COLO668 (cell line): Measurements from ENCODE around the gene SPNS3.

ENCODE experiments used
- DNase-seq: peaks from one replicate; lab custom pipeline; 2025; ENCODE audit not compliant: unreplicated experiment; lab: John Stamatoyannopoulos, UW

The SPNS3 gene

DNA sequence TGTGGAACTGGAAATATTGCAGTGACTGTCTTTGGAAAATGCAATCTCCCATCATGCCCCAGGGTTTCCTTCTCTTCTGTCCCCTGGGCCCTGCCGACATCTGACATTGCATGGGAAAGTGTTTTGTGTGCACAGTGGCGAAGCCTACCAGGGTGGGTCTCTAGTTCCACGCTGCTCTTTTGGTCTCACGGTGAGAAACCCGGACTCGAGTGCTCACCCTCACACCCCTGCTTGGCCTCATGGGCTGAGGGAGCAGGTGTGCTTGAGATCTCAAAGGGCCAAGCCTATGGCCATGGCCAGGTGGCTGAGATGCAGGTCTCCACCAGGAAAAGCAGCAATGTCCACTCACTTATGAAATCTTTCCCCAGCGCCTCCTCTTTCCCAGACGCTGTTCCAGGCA is 32.0 kb downstream of the SPNS3 start:
- no peak for DNase-seq

DNA sequence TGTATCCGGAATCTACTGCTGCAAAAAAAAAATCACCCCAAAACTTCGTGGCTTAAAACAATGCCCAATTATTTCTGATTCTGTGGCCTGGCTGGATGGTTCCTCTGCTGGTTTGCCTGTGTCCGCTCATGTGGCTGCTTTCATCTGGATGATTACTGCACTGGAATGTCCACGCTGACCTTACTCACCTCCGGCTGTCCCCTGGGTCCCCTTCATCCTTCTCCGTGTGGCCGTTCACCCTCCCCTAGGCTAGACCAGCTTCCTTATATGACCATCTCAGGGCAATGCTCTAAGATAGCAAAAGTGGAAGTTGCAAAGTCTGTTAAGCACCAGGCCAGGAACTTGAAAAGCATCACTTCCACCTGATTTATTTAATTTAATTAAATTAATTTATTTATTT is 33.5 kb downstream of the SPNS3 start:
- no peak for DNase-seq

DNA sequence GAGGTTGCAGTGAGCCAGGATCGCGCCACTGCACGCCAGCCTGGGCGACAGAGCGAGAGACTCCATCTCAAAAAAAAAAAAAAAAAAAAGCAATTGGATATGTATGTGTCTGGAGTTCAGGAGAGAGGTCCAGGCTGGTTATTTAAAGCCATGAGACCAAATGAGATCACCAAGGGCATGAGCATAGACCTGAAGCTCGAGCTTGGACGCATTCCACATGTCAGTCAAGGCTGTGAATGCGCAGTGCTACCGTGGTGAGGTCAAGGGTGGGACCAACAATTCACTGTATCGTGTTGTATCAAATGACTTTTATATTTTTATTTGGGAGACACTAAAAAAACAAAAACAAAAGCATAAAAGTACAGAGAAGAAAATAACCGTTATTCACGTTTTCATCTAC is 35.8 kb downstream of the SPNS3 start:
- DNase-seq = no peak

DNA sequence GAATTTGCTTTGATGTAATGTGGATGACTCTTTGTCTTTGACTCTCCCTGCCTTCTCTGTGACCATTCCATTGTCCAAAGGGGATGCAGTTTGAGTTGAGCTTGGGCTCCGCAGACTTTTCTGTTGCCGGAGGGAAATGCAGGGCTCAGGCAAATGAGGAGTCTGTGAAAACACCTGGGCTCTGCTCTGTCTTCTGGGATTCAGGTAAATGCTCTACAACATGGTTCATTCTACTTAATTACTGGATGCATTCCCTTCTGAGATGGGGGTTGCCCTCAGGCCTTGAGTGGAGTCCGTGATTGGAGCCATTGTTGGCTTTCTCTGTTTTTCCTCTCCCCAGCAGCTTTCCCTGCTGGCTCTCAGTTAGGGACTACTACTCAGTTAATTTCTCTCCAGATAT is 38.5 kb downstream of the SPNS3 start:
- DNase-seq = no peak

DNA sequence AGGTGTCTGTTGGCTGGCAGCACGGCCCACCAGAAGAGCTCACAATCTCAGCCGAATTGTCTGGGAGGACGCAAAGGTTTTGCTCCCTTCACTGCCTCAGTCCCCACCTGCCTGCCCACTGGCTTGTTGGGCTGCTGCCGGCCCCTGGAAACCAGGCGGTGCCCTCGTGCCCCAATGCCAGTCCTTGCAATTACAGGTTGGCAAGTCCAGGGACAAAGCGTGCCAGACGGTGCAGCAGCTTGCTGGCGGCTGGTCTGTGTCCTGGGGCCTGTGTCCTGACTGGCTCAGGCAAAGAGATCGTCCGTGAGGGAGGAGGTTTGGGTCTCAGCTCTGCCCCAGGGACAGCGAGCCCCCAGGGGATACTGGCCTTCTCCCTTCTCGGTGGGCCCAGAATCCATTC is 40.4 kb downstream of the SPNS3 start:
- no peak for DNase-seq

DNA sequence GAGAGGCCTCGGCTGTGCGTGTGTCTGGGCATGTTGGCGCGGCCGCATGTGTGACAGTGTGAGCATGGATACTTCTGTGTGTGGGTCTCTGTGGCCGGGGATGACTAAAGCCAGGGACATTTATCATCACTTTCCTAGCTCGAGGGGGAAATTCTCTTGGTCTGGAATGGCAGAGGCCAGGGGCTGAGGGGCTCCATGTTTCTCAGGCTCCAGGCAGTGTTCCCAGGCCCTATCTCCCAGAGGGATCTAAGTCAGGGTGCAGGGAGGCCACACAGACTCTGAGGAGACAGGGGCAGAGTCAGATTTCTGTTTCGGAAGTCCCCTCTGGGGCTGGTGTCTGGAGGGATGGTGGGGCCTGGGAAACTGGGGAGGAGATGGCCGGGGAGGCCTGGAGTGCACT is 41.3 kb downstream of the SPNS3 start:
- no peak for DNase-seq

DNA sequence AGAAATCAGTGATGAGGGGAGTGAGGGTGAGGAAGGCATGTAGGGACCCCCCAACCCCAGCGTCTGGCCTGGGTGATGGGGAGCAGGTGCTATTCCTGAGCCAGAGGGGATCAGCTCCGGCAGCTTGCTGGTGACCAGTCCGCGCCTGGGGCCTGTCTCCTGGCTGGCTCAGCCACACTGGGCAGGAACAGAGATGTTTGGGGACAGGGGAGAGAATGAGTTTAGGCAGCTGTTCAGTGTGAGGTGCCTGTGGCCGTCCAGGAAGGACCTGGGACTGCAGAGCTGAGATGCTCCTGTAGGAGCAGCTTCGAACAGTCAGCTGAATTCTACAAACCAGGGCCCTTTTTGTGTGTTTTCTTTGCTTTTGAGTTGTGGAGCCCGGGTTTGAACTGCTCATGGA is 41.7 kb downstream of the SPNS3 start:
- no peak for DNase-seq

DNA sequence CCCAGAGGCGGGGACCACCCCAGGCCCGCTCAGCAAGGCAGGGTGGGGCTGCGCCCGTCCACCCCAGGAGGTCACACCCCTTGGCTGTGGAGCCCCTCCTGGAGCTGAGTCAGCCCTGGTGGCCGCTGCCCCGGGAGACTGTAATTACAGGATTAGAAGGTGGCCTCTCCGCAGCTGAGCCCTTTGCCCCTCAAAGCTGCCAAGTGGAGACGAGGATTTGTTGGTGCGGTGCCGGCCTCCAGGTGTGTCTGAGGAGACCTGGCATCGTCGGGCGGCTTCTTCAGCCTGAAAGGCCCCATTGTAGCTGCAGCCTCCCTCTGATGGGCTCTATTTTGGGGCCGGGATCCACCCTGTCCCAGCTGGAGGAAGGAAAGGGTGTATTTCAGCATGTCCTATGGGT is 42.3 kb downstream of the SPNS3 start:
- DNase-seq = no peak

DNA sequence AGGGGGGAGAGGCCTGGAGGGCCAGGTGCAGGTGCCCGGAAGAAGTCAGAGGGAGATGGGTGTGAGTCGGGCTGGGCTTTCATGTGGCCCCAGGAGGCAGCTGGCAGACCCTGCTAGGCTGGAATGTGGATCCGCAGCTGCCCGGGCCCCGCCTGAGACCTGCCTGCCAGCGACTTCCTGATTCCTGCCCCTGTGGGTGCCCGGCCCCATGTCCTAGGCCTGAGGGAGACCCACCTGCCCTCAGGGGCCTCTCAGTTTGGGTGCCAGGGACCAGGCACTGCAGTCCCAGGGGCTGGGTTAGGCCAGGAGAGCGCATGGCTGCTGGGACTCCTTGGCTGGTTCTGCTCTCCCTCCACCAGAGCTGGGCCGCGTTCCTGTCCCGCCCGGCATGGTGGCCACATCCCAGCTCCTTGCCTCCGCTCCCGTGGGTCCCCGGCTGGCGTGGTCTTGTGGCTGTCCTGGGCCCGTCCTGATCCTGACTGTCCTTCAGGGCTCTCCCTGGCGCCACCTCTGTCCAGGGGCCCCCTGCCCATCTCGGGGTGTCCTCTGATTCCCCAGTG is 42.9 kb downstream of the SPNS3 start:
- DNase-seq = peak; percentile 43

DNA sequence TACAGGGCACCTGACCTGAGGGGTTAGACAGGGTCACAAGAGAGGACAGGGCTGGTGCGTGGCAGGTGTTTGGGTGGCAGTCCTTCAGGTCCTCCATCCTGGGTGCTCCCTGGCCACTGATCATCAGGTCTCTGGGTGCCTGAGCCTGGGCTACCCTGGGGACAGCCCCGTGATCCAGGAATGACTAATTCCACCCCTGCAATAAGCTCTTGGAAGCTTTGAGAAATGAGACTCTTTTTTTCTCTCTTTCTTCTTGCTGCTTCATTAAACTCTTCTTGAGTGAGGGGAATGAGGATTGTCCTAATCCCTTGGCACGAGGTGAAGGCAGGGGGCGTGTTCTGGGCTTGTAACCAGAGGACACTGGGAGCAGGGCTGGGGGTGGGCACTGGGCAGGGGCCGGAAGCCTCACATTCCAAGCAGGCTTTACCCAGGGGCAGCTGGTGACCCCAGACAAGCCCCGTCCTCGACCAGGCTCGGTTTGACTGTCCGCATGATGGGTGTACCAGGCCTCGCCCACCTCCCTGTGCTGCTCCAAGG is 43.6 kb downstream of the SPNS3 start:
- DNase-seq = no peak

DNA sequence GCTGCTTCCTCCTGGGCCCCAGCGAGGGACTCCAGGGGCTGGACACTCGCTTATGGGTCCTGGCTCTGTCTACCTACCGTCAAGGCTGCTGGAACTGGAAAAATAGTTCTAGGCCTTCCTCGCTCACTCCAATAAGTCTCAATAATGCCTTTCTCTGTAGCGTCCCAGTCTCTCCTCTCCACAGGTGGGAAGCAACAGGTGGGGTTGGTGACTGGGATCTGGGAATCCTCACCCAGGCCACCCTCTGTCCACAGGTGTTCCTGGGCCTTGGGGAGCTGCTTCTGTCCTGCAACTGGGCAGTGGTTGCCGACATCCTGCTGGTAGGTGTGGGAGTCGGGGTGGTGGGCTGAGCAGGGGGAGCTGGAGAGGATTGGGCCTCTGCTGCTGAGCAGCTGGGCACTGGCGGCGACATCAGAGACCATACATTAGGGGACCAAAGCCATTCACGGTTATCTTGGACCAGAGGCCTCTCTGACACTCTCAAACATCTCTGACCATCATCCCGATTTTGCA is 44.6 kb downstream of the SPNS3 start:
- no peak for DNase-seq

DNA sequence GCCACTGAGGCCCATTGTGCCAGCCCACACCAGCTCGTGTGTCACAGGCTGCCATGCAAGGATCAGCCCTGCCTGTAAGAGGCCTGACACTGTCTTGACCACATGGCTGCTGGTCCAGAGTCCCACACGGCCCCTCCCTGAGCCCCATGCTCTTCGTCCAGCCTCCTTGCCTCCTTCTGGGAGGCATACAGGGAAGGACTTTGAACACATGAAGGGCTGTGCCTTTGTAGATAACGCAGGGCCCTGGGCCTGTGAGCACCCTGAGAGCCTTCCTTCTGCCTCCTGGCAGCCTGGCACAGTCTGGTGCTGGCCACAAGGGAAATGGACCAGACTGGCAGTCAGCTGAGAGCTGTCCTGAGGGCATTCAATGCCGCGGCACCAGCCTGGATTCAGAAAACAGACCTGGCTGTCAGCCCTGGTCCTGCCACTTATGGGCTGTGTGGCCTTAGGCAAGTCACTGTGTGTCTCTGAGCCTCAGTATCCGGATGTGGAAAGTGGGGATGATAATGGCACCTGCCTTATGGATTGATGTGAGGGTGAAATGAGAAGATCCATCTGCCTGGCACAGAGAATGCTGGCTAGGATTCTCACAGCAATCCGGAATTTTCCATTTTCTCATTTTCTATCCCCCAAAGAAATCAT is 45.7 kb downstream of the SPNS3 start:
- no peak for DNase-seq

DNA sequence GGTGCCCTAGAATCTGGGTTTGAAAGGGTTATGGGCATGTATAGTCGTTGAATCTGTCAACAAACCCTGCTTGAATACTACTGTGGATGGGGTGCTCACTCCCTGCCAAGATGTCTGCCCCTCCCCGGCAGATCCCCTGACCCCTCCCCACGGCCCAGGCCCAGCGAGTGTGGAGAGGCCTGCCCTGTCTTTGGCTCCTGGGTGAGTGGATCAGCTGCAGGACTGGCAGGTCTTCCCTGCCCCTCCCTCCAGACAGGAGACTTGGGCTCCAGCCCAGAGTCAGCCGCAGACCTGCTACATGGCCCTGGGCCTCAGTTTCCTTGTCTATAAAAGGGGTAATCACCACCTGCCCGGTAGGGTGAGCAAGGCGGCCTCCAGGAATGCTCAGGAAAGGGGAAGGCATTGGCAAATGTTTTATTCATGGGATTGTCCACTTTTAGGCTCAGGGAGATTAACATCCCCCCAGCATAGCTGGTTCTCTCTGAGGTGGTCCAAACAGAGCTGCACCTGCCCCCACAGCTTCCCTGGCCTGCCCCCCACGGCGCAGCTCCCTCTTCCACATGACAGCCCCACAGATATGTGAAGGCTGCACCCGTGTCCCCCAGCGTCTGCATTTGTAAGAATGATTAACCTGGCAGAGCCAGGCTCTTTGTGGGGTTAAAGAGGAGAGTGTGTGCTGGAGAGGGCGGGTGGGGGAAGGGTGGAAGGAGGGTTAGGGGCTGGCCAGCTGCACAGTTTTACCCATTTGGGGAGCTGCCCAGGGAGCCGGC is 46.4 kb downstream of the SPNS3 start:
- no peak for DNase-seq

DNA sequence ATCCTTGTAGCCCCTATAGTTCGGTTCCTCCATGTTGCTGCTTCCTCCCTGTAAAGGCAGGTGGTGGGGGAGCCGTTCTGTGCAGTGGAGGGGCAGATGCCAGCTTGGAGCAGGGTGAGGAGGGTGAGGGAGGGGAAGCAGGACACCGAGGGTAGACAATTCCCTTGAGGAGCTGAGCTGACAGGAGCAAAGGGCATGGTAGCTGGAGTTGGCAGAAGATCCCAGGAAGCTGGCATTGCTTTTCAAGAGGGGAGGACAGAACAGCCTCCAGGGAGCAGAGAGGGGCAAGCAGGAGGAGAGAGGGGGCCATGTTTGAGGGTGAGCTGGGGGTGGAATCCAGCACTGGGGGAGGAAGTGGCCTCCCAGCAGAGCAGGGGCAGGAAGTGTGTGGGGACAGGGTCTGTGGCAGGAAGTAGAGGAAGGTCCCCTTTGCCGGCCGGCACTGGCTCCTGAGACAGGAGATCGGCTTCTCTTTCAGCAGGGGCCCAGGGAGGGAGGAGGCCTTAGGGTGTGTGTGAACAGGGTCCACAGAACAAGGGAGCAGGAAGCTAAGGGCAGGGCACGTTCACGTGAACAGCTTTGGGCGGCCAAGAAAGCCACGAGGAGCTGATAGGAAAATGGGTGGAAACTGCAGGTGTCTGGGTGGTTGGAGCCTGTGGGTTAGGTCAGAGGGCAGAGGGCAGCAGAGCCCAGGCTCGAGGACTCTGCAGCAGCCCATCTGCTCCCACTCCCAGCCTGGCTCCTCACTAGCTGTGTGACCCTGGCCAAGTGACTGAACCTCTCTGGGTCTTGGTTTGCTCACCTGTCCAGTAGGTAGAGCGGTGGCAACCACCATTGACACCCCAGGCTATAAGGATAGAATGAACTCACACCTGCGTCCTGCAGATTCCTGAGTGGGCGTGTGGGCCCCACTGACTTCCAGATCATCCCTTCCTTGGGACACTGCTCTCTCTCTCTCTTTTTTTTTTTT is 47.5 kb downstream of the SPNS3 start:
- DNase-seq = no peak

DNA sequence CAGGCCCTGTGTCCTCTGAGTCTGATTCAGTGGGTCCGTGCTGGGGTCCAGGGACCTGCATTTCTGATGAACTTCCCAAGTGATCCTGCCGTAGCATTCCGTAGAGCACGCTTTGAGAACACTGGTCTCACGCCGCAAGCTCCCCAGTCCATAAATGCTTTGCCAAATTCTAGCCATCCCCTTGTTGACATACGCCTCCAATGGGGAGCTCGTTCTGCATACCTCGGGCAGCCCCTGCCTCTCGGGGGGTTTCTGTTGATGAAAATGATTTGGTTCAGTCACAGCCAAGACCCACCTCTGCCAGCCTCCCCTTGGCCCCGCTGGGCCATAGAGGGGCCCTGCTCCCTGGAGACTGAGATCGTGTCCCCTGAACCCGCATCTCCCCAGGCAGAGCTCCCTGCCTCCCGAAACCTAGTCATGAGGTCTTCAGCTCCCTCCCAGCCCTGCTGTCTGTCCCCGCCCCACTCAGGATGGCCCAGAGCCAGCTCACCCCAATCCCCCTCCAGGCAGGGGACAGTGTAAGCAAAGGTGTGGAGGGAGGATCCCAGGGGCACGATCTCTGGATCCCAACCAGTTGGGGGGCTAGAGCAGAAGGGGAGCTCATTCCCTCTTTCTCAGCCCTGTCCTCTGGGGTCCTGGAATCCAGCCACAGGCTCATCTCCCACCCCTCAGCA is 48.7 kb downstream of the SPNS3 start:
- no peak for DNase-seq

DNA sequence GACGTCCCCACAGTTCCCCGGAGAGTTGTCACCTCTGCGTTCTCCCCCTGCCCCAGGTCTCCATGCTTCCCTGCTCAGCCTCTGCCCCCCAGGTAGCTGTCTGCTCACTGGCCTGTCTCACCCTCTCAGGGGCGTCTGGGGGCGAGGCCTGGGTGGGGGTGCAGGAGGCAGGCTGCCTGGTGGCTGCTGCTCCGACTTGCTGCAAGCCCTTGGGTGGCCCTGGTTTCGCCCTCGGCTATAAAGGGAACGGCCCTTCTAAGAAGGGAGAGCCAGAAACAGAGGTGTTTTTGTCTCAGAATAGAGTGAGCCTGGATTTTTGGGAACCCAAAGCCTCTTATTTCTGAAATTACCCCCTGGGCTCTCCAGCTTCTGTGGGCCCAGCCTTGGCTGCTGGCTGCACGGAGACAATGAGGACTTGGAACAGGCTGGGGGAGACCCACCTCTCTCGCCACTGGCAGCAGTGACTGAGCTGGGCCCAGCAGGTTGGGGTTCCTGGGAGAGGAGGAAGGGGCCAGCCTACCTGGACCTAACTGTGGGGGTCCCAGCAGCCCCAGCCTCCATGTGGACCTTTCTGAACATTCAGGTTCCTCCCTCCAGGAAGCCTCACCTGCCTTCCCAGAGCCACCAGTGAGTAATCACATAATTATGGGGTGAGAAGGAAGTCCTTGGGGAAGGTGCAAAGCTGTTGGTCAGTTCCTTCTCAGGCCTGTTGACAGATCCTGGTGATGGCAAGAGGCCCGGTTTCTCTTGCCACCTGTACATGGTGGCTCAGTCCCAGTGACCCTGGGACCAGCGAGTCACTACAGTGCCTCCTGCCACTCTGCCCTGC is 49.5 kb downstream of the SPNS3 start:
- DNase-seq = no peak

DNA sequence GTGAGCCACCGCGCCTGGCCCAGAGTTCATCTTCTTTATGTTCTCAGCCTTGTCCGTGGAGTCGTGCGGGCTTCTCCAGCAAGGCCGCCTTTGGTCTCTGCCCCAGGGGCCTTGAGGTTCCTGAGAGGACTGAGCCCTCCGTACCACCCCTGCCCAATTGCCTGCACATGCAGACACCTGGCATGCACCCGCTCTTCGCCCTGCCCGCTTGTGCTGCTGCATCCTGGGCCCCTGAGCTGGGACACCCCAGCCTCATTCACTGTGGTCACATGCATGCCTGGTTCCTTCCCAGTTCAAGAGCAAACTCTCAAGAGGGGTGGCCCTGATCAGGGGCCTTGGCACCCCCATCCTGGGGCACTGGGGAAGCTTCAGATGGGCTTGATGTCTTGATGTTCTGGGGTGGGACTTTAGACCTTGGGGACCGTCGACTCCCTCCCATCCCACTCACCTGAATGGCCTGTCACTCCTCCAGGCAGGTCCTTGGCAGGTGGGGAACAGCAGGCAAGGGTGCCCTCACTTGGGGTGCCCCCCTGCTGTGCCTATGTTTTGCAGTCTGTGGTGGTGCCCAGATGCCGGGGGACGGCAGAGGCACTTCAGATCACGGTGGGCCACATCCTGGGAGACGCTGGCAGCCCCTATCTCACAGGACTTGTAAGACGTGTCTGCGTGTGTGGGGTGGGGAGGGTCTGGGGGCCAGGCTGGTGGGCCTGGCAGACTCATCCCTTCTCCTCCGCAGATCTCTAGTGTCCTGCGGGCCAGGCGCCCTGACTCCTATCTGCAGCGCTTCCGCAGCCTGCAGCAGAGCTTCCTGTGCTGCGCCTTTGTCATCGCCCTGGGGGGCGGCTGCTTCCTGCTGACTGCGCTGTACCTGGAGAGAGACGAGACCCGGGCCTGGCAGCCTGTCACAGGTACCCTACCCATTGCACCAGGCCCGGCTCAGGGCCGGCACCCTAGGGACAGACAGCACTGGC is 52.2 kb downstream of the SPNS3 start:
- no peak for DNase-seq

DNA sequence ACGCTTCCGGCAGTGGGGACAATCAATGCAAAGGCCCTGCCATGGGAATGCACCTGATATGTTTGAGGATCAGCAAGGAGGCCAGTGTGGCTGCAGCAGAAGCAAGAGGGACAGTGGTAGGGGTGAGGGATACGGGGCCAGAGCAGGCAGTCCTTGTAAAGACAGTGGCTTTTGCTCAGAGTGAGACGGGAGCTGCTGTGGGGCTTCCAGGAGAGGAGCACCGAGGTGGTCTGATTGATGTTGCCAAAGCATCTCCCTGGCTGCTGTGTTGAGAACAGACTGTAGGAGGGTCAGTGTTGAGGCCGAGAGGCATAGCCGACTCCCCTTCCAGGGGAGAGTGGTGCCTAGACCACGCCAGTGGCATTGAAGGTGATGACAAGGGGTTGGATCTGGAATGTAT is 53.6 kb downstream of the SPNS3 start:
- DNase-seq = no peak
